HG03039 (cell line): Measurements from ENCODE around the gene VPS54.
"Not testable (repeated sequence)": the region's sequence is repeated elsewhere in the genome, so short reads cannot be mapped to it uniquely, and the experiment has no call there.

ENCODE experiments used
- ATAC-seq: cut with Tn5 transposase; IDR thresholded peaks from one replicate; pipeline ENCODE4 v1.9.1; 2021; ENCODE audit warnings: mild to moderate bottlenecking, moderate library complexity; ENCODE audit not compliant: unreplicated experiment

The VPS54 gene

GRCh38 chr2:63994329-63995070 lies 24.7 kb downstream of the VPS54 start:
- ATAC-seq: not testable (repeated sequence)

DNA sequence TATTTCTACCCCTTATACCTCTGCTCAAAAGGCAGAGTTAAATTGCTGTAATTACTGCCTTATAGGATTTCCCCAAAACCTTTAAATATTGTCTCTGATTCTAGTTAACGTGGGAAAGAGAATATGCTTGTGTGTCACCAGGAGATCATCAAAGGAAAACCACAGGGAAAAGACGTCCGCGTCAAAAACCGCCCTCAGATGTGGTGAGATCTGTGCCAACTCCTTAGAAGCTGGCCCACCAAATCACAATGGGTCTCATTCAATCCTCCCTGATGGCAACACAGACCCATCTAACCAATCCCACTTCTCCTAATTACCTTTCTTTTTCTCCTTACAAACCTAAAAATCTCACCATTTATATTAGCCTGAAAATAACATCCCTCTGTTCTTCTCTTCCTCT lies 25.4 kb downstream of the VPS54 start:
- no peak for ATAC-seq

GRCh38 chr2:63993130-63993584 lies 26.1 kb downstream of the VPS54 start:
- not testable (repeated sequence) for ATAC-seq

DNA sequence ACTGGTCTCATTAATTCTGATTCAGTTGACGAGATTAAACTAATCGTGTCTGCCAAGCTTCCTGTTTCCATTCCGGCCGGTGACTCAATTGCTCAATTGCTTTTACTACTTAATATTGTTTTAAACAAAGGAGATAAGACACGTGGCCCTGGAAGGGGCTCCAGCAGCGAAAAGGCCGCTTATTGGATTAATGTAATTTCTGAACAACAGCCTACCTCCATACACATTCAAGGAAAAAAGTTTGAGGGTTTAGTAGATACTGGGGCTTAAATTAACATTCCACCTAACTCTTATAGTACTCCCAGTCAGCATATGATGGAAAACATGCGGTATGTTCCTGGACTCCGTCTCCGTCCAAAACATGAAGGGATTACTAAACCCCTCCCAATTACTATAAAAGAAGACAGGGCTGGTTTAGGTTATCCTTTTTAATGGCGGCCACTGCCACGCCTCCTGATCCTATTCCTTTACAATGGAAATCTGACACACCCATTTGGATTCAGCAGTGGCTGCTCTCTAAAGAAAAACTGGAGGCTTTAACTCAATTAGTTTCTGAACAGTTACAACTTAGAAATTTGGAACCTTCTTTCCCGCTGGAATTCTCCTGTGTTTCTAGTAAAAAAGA lies 27.1 kb downstream of the VPS54 start:
- ATAC-seq: no peak

GRCh38 chr2:63991173-63991999 lies 27.8 kb downstream of the VPS54 start:
- not testable (repeated sequence) for ATAC-seq

GRCh38 chr2:63990072-63990471 lies 29.2 kb downstream of the VPS54 start:
- ATAC-seq: no peak

DNA sequence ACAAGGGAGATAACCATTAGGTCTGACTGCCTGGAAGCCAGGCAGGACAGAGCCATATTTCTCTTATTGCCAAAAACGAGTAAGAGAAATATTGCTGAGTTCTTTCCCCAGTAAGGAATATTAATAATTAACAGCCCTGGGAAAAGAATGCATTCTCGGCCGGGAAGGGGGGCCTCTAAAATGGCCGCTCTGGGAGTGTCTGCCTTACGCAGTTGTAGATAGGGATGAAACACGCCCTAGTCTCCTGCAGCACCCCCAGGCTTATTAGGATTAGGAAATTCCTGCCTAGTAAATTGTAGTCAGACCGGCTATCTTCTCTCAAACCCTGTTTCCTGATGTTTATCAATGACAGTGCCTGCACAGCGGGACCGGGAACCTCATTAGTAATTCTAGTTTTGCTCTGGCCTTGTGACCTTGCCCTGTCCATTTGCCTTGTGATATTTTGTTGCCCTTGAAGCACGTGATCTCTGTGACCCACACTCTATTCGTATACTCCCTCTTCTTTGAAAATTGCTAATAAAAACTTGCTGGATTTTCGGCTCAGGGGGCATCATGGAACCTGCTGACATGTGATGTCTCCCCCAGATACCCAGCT lies 30.3 kb downstream of the VPS54 start:
- not testable (repeated sequence) for ATAC-seq

- ATAC-seq: no peak
These were observed 34.4 kb downstream of the VPS54 start for GRCh38 chr2:63984606-63985359.

DNA sequence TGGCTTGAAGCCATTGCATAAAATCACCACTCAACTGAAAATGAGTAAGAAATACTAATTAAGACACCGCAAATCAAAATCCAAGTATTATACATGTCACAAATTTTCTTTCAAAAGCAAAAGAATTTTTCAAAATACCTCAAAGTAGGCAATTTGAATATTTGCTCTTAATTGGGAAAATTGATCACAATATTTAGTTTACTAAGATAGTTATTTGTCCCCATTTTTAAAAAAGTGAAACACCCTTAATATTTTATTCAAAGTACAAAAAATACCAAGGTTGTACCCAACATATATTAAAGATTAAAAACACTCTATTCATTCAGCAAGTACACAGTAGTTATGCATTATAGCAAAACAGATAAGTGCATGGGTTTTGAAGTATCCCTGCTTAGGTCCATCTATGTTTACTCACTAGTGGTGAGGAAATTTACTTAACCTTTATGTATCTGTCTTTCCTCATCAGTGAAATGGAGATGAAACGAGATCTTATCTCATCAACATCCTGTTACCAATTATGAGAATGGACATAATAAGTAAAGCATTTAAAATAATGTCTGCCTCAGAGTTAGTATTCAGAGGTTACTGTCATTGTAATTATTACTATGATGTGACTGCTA lies 35.1 kb downstream of the VPS54 start:
- ATAC-seq: no peak

DNA sequence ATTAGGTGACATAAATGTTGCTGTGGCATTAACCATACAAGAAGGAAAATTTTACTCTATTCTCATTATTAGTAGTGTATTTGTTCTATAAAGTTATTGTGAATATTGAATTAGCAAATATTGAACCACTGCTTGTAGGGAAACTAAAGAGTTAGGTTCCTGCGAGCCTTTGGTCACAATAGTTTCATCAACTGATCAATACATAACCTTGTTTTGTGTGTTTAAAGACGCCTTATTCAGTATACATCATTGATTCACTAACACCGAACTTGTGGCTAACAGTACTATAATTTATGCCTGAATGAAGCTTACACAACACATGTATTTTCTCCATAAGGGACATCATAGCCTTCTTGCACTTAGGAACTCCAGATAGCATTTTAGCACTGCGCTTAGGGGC lies 36.9 kb downstream of the VPS54 start:
- no peak for ATAC-seq

- no peak for ATAC-seq
These were observed 37.5 kb downstream of the VPS54 start for GRCh38 chr2:63981702-63982103.

- ATAC-seq: no peak
These were observed 38.4 kb downstream of the VPS54 start for GRCh38 chr2:63980794-63981193.

- ATAC-seq: no peak
These were observed 41.3 kb downstream of the VPS54 start for GRCh38 chr2:63977904-63978303.

DNA sequence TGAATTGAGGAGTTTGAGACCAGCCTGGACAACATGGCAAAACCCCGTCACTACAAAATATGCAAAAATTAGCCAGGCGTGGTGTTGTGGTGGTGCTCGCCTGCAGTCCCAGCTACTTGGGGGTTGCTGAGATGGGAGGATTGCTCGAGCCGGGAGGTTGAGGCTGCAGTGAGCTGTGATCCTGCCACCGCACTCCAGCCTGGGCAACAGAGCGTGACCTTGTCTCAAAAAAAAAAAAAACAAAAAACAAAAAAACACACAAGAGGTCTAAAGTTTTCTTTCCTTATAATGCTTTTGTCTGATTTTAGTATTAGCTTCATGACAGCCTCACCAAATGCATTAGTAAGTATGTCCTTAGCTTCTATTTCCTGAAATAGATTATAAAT lies 43.1 kb downstream of the VPS54 start:
- ATAC-seq: no peak

DNA sequence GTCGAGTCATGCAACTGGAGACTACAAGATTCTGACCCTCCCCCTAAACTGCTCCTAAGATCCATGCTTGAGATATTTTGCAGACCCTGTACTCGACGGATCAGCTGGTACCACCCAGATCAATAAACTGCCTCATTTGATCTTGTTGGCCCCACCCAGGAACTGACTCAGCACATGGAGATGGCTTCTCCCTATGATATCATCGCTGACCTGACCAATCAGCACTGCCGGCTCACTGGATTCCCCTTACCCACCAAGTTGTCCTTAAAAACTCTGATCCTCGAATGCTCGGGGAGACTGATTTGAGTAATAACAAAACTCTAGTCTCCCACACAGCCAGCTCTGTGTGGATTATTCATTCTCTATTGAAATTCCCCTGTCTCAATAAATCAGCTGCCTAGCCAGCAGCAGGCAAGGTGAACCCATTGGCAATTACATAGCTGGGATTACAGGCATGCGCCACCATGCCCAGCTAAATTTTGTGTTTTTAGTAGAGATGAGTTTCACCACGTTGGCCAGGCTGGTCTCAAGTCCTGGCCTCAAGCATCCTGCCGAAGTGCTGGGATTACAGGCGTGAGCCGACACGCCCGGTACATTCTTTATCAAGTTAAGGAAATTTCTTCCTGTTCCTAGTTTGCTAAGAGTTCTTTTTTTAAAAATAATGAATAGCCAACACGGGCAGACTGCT lies 43.6 kb downstream of the VPS54 start:
- ATAC-seq: no peak

GRCh38 chr2:63975036-63975435 lies 44.2 kb downstream of the VPS54 start:
- ATAC-seq: not testable (repeated sequence)

DNA sequence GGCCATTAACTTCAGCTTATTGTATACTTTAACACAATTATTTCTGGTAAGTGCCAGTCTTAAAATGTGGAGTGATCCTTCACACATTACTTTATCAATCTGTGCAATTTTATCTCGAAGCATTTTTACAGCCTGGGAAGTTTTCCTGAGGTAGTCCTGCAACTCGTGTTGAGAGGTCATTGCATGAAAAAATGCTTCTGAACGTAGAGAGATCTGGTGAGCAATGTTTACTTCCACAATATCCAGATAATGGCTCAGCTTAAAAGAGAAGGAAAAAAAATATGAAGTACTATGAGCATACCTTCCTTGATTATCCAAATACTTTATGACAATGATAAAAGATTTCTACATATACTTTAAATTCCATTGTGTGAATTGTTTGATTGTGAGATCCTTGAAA lies 57.0 kb downstream of the VPS54 start:
- no peak for ATAC-seq

GRCh38 chr2:63950414-63950813 lies 68.8 kb downstream of the VPS54 start:
- no peak for ATAC-seq

GRCh38 chr2:63942788-63943187 lies 76.4 kb downstream of the VPS54 start:
- no peak for ATAC-seq

DNA sequence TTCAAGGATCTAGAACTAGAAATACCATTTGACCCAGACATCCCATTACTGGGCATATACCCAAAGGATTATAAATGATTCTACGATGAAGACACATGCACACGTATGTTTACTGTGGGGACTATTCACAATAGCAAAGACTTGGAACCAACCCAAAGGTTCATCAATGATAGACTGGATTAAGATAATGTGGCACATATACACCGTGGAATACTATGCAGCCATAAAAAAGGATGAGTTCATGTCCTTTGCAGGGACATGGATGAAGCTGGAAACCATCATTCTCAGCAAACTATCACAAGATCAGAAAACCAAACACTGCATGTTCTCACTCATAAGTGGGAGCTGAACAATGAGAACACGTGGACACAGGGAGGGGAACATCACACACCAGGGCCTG lies 87.1 kb downstream of the VPS54 start:
- not testable (repeated sequence) for ATAC-seq
